ENCODE measurements around the gene HSPG2.

DNA sequence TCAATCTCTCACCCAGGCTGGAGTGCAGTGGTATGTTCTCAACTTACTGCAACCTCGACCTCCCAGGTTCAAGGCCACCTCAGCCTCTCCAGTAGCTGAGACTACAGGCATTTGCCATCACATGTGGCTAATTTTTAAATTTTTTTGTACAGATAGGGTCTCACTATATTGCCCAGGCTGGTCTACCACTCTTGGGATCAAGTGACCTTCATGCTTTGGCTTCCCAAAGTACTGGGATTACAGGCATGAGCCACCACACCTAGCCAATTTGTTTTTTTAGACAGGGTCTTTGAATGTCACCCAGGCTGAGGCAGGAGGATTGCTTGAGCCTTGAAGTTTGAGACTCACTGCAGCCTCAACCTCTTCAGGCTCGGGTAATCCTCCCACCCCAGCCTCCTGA lies 144.0 kb downstream of the HSPG2 start:
- TF ChIP-seq EZH2 (IDR thresholded peaks at IDR 0.05; ENCODE audit: borderline replicate concordance, low read length), result no peak
- no peak for TF ChIP-seq CTCF (IDR thresholded peaks at IDR 0.05; ENCODE audit: low read length)

All from OCI-LY1 (cell line).